ENCODE data around the gene APMAP.
"Not testable (repeated sequence)": the region's sequence is repeated elsewhere in the genome, so short reads cannot be mapped to it uniquely, and the experiment has no call there.

Gene APMAP

GRCh38 chr20:24929867-24930723 lies 62.5 kb downstream of the APMAP start:
- not testable (repeated sequence) for DNase-seq

GRCh38 chr20:24929259-24929658 lies 63.3 kb downstream of the APMAP start:
- not testable (repeated sequence) for DNase-seq

GRCh38 chr20:24920706-24921105 lies 71.8 kb downstream of the APMAP start:
- not testable (repeated sequence) for DNase-seq

- not testable (repeated sequence) for DNase-seq
Measured at GRCh38 chr20:24919665-24920064, 72.9 kb downstream of the APMAP start.

- DNase-seq = no peak
Measured at GRCh38 chr20:24918579-24919566, 73.7 kb downstream of the APMAP start.

GRCh38 chr20:24917797-24918578 lies 74.6 kb downstream of the APMAP start:
- DNase-seq = peak; percentile 56 to 64

- DNase-seq = no peak
Measured at GRCh38 chr20:24917056-24917455, 75.5 kb downstream of the APMAP start.

- no peak for DNase-seq
Measured at GRCh38 chr20:24916412-24916811, 76.1 kb downstream of the APMAP start.

GRCh38 chr20:24915892-24916291 lies 76.7 kb downstream of the APMAP start:
- DNase-seq = no peak

- DNase-seq = no peak
Measured at GRCh38 chr20:24915440-24915839, 77.1 kb downstream of the APMAP start.

GRCh38 chr20:24914388-24915241 lies 77.9 kb downstream of the APMAP start:
- DNase-seq = no peak

- no peak for DNase-seq
Measured at GRCh38 chr20:24913076-24913628, 79.4 kb downstream of the APMAP start.
